SKM-1 (cell line): ENCODE data around the gene LAMC3.
"Not testable (repeated sequence)": the region's sequence is repeated elsewhere in the genome, so short reads cannot be mapped to it uniquely, and the experiment has no call there.

Experiments
- DNase-seq: peaks from one replicate; lab custom pipeline; 2025; ENCODE audit not compliant: unreplicated experiment; lab: John Stamatoyannopoulos, UW

The LAMC3 gene

GRCh38 chr9:130991778-130992681 is 16.9 kb upstream of the LAMC3 start:
- DNase-seq: no peak

- DNase-seq: no peak
Observed at GRCh38 chr9:130992682-130993032, 16.3 kb upstream of the LAMC3 start.

GRCh38 chr9:130993303-130994030 is 15.5 kb upstream of the LAMC3 start:
- no peak for DNase-seq

- no peak for DNase-seq
Observed at GRCh38 chr9:130994135-130995085, 14.6 kb upstream of the LAMC3 start.

GRCh38 chr9:130995086-130996011 is 13.6 kb upstream of the LAMC3 start:
- peak; percentile 31 for DNase-seq

- DNase-seq: no peak
Observed at GRCh38 chr9:130996205-130996604, 12.8 kb upstream of the LAMC3 start.

- no peak for DNase-seq
Observed at GRCh38 chr9:130996676-130997394, 12.1 kb upstream of the LAMC3 start.

GRCh38 chr9:130997395-130997684 is 11.6 kb upstream of the LAMC3 start:
- DNase-seq: no peak

GRCh38 chr9:130997925-130998596 is 10.9 kb upstream of the LAMC3 start:
- peak; percentile 79 for DNase-seq

- DNase-seq: no peak
Observed at GRCh38 chr9:130998597-130999244, 10.3 kb upstream of the LAMC3 start.

GRCh38 chr9:130999245-130999623 is 9.7 kb upstream of the LAMC3 start:
- no peak for DNase-seq

- not testable (repeated sequence) for DNase-seq
Observed at GRCh38 chr9:131000526-131000925, 8.4 kb upstream of the LAMC3 start.

- DNase-seq: no peak
Observed at GRCh38 chr9:131001021-131001420, 8.0 kb upstream of the LAMC3 start.

GRCh38 chr9:131001990-131002389 is 7.0 kb upstream of the LAMC3 start:
- no peak for DNase-seq

- DNase-seq: no peak
Observed at GRCh38 chr9:131006601-131007000, 2.4 kb upstream of the LAMC3 start.

GRCh38 chr9:131008086-131008485 is 888 bp upstream of the LAMC3 start:
- no peak for DNase-seq

GRCh38 chr9:131008563-131008908 is 438 bp upstream of the LAMC3 start:
- DNase-seq: no peak

GRCh38 chr9:131010482-131011273 is 1.7 kb downstream of the LAMC3 start:
- no peak for DNase-seq
